GM19467 (cell line): ENCODE results near the gene TCP1.
"Not testable (repeated sequence)": the region's sequence is repeated elsewhere in the genome, so short reads cannot be mapped to it uniquely, and the experiment has no call there.

Experiments
- ATAC-seq: cut with Tn5 transposase; IDR thresholded peaks from one replicate; pipeline ENCODE4 v1.9.1; 2021; ENCODE audit warnings: mild to moderate bottlenecking, moderate library complexity; ENCODE audit not compliant: unreplicated experiment

The TCP1 gene

GRCh38 chr6:159745081-159745480, 44.3 kb downstream of the TCP1 start:
- no peak for ATAC-seq

- ATAC-seq, result no peak
Measured at GRCh38 chr6:159742165-159742564, 47.2 kb downstream of the TCP1 start.

GRCh38 chr6:159739341-159739740, 50.1 kb downstream of the TCP1 start:
- no peak for ATAC-seq

- ATAC-seq, result no peak
Measured at GRCh38 chr6:159736908-159737307, 52.5 kb downstream of the TCP1 start.

GRCh38 chr6:159733395-159733794, 56.0 kb downstream of the TCP1 start:
- not testable (repeated sequence) for ATAC-seq

GRCh38 chr6:159732550-159732949, 56.9 kb downstream of the TCP1 start:
- ATAC-seq, result not testable (repeated sequence)

- ATAC-seq, result no peak
Measured at GRCh38 chr6:159730332-159730676, 59.1 kb downstream of the TCP1 start.

- no peak for ATAC-seq
Measured at GRCh38 chr6:159729598-159730331, 59.6 kb downstream of the TCP1 start.

GRCh38 chr6:159728531-159728964, 60.9 kb downstream of the TCP1 start:
- no peak for ATAC-seq
